C4-2B (cell line): ENCODE results near the gene NSF.
"Not testable (repeated sequence)": the region's sequence is repeated elsewhere in the genome, so short reads cannot be mapped to it uniquely, and the experiment has no call there.

Source experiments
- CTCF ChIP-seq: fragments of 450-650 bp; conservative IDR thresholded peaks from 2 replicates; pipeline ENCODE4 v1.5.1; 2017; ENCODE audit warnings: mild to moderate bottlenecking
- ZFX ChIP-seq: fragments of 450-650 bp; IDR thresholded peaks from 2 replicates; pipeline ENCODE4 v1.6.1; 2017

GRCh38 chr17:46663552-46663951 lies 73.1 kb downstream of the NSF start:
- not testable (repeated sequence) for TF ChIP-seq CTCF, ZFX
